Esophagus squamous epithelium (tissue), 5 donors: ENCODE measurements around the gene SPATS2. TPM values are rescaled to one million over a fixed set of nuclear protein-coding genes. Genes with fewer than 3 reads are reported as not detected.

ENCODE experiments used
- DNase-seq: peaks from one replicate; lab custom pipeline; 2025; lab: John Stamatoyannopoulos, UW
- H3K27ac ChIP-seq, 4 donors: fragments of 200-600 bp; sonication (generic); one replicate each; pipeline ENCODE4 v1.5.1; 2016 to 2019; ENCODE audit warnings: mild to moderate bottlenecking in 1 of 4
- H3K27me3 ChIP-seq, 4 donors: fragments of 200-600 bp; sonication (generic); 1 replicate in 3 of 4; 2 replicates in 1 of 4; pipeline versions ENCODE4 v1.5.1 to v1.6.0; 2017 to 2021; ENCODE audit warnings: antibody characterized with exemption in 1 of 4
- H3K36me3 ChIP-seq, 3 donors: fragments of 200-600 bp; sonication (generic); one replicate each; pipeline ENCODE4 v1.5.1; 2016 to 2019
- H3K4me1 ChIP-seq, 3 donors: fragments of 200-600 bp; sonication (generic); one replicate each; pipeline ENCODE4 v1.5.1; 2017 to 2019
- H3K4me3 ChIP-seq, 4 donors: fragments of 200-600 bp; sonication (generic); 1 replicate in 3 of 4; 2 replicates in 1 of 4; pipeline ENCODE4 v1.5.1; 2016 to 2019; ENCODE audit warnings: mild to moderate bottlenecking in 2 of 4, moderate library complexity in 1 of 4
- H3K9me3 ChIP-seq, 3 donors: fragments of 200-600 bp; sonication (generic); one replicate each; pipeline ENCODE4 v1.5.1; 2016 to 2019
- CTCF ChIP-seq, 6 experiments: fragments of 450-650 bp in 4 of 6; fragments of 200-600 bp in 2 of 6; sonication (generic) in 2 of 6; IDR thresholded peaks; one replicate each; pipeline ENCODE4 v1.5.1; 2016 to 2019; ENCODE audit warnings: antibody characterized with exemption in 6 of 6, mild to moderate bottlenecking in 4 of 6, moderate library complexity in 4 of 6
- POLR2A ChIP-seq, 4 donors: fragments of 450-650 bp; IDR thresholded peaks; one replicate each; pipeline ENCODE4 v1.6.1; 2017; ENCODE audit warnings: antibody characterized with exemption in 4 of 4, mild to moderate bottlenecking in 4 of 4, moderate library complexity in 3 of 4
- WGBS, 2 donors: methylation state at CpG; one replicate each; pipeline ENCODE4 v1.1.5; 2018; 5-methylcytosine and 5-hydroxymethylcytosine counted together
- intact Hi-C: fragments of 100-400 bp; cut with DNase I; formaldehyde crosslinking; loops from one replicate; pipeline ENCODE4 v1.15.0; 2022
- total RNA-seq, 4 donors: library from RNA; depleted of rRNA; stranded (reverse); fragments of >200 nt; gene quantifications; one replicate each; pipeline ENCODE4 v1.1.0, GENCODE V29; 2016
- donor health status: DM: yes; HTN: yes; CAD: no.

SPATS2 gene
- total RNA-seq, 4 donors from 2014 or later: 4.8 to 9.8 (median 8.5) TPM

- no peak for TF ChIP-seq POLR2A (IDR thresholded peaks at IDR 0.05)
- TF ChIP-seq CTCF (IDR thresholded peaks at IDR 0.05): no peak
- WGBS, 2 donors: 53 to 72% methylated on average over 2 of the region's 2 CpGs
- intact Hi-C loops: no loop called here
Observed at GRCh38 chr12:49518914-49519573, 151.8 kb downstream of the SPATS2 start.

GRCh38 chr12:49519574-49519936 is 152.3 kb downstream of the SPATS2 start:
- no peak overlapping the region for H3K4me3 ChIP-seq
- intact Hi-C loops: no loop called here
- DNase-seq: no peak
- no peak overlapping the region for H3K27ac ChIP-seq
- TF ChIP-seq POLR2A (IDR thresholded peaks at IDR 0.05) (no peak), CTCF (IDR thresholded peaks at IDR 0.05) (no peak)
- H3K9me3 ChIP-seq: no peaks in the 10 kb centered on the region
- no peaks in the 10 kb centered on the region for H3K27me3 ChIP-seq
- H3K4me1 ChIP-seq: peaks cover 0 to 2% (median 0%) of the 10 kb centered on the region in 3 donors
- H3K36me3 ChIP-seq: peaks cover 0 to 31% (median 0%) of the 10 kb centered on the region in 3 donors
- 95 to 100% methylated on average over 5 of the region's 5 CpGs for WGBS, 2 donors

More at GRCh38 chr12:49518914-49519573, 151.8 kb downstream of the SPATS2 start:
- no peaks in the 10 kb centered on the region for H3K9me3 ChIP-seq
- no peak for DNase-seq
- H3K27me3 ChIP-seq: no peaks in the 10 kb centered on the region
- H3K4me3 ChIP-seq: no peak overlapping the region
- H3K4me1 ChIP-seq: no peaks in the 10 kb centered on the region
- H3K27ac ChIP-seq: no peak overlapping the region
- H3K36me3 ChIP-seq: peaks cover 0 to 27% (median 0%) of the 10 kb centered on the region in 3 donors

- peaks cover 0 to 49% (median 9%) of the 10 kb centered on the region in 3 donors for H3K36me3 ChIP-seq
- no peak for DNase-seq
- H3K4me3 ChIP-seq: no peak overlapping the region
- TF ChIP-seq CTCF (IDR thresholded peaks at IDR 0.05): no peak
- no peak for TF ChIP-seq POLR2A (IDR thresholded peaks at IDR 0.05)
- H3K9me3 ChIP-seq: no peaks in the 10 kb centered on the region
- H3K27me3 ChIP-seq: no peaks in the 10 kb centered on the region
- 90 to 94% methylated on average over 4 of the region's 4 CpGs for WGBS, 2 donors
- peaks cover 0 to 6% (median 0%) of the 10 kb centered on the region in 3 donors for H3K4me1 ChIP-seq
- intact Hi-C loops: no loop called here
- H3K27ac ChIP-seq: no peak overlapping the region
Observed at GRCh38 chr12:49521389-49521788, 154.1 kb downstream of the SPATS2 start.

- peaks cover 0 to 12% (median 0%) of the 10 kb centered on the region in 3 donors for H3K4me1 ChIP-seq
- 63 to 85% methylated on average over 5 to 6 of the region's 6 CpGs for WGBS, 2 donors
- TF ChIP-seq CTCF (IDR thresholded peaks at IDR 0.05) (no peak), POLR2A (IDR thresholded peaks at IDR 0.05) (no peak)
- H3K4me3 ChIP-seq: no peak overlapping the region
- no peaks in the 10 kb centered on the region for H3K27me3 ChIP-seq
- H3K27ac ChIP-seq: no peak overlapping the region
- intact Hi-C loops: no loop called here
- H3K36me3 ChIP-seq: peaks cover 0 to 49% (median 11%) of the 10 kb centered on the region in 3 donors
- no peak for DNase-seq
- no peaks in the 10 kb centered on the region for H3K9me3 ChIP-seq
Observed at GRCh38 chr12:49524660-49525324, 157.5 kb downstream of the SPATS2 start.

GRCh38 chr12:49525942-49526341 is 158.7 kb downstream of the SPATS2 start:
- Histone ChIP-seq H3K36me3 (peaks cover 0 to 44% (median 11%) of the 10 kb centered on the region in 3 donors), H3K4me3 (no peak overlapping the region), H3K27ac (no peak overlapping the region), H3K27me3 (no peaks in the 10 kb centered on the region), H3K9me3 (no peaks in the 10 kb centered on the region), H3K4me1 (peaks cover 0 to 12% (median 0%) of the 10 kb centered on the region in 3 donors)
- WGBS, 2 donors: 90 to 99% methylated on average over 5 to 7 of the region's 7 CpGs
- intact Hi-C loops: no loop called here
- no peak for DNase-seq
- TF ChIP-seq POLR2A (IDR thresholded peaks at IDR 0.05) (no peak), CTCF (IDR thresholded peaks at IDR 0.05) (no peak)
